Subcutaneous adipose tissue (tissue), 4 donors: ENCODE data around the gene ZNF613. TPM values are rescaled to one million over a fixed set of nuclear protein-coding genes. Genes with fewer than 3 reads are reported as not detected.

ENCODE experiments used
- CTCF ChIP-seq: fragments of 450-650 bp; IDR thresholded peaks from one replicate; pipeline ENCODE4 v1.5.1; 2016; ENCODE audit warnings: low read depth, mild to moderate bottlenecking, control low read depth, antibody characterized with exemption, moderate library complexity
- total RNA-seq, 4 donors: library from RNA; depleted of rRNA; stranded (reverse); fragments of >200 nt; gene quantifications; one replicate each; pipeline ENCODE4 v1.1.0, GENCODE V29; 2016

The ZNF613 gene
- total RNA-seq, 4 donors from 2014 or later = 6.4 to 7.2 (median 6.6) TPM

- TF ChIP-seq CTCF = no peak
Measured at GRCh38 chr19:51901860-51902259, 25.4 kb upstream of the ZNF613 start.

- TF ChIP-seq CTCF = no peak
Measured at GRCh38 chr19:51903192-51903591, 24.1 kb upstream of the ZNF613 start.

GRCh38 chr19:51904331-51905165 lies 22.7 kb upstream of the ZNF613 start, which contains the start of gene ZNF649:
ZNF649 (minus strand) TSS chr19:51905017; CDS start chr19:51900107, 4,910 bp downstream.
- no peak for TF ChIP-seq CTCF

- TF ChIP-seq CTCF = no peak
Measured at GRCh38 chr19:51905206-51905605, 22.1 kb upstream of the ZNF613 start.

- no peak for TF ChIP-seq CTCF
Measured at GRCh38 chr19:51915324-51915867, 11.9 kb upstream of the ZNF613 start.

GRCh38 chr19:51916167-51916566 lies 11.1 kb upstream of the ZNF613 start:
- no peak for TF ChIP-seq CTCF

GRCh38 chr19:51919606-51920005 lies 7.7 kb upstream of the ZNF613 start:
- no peak for TF ChIP-seq CTCF
